ENCODE measurements around the gene HOXA5.

The HOXA5 gene

DNA sequence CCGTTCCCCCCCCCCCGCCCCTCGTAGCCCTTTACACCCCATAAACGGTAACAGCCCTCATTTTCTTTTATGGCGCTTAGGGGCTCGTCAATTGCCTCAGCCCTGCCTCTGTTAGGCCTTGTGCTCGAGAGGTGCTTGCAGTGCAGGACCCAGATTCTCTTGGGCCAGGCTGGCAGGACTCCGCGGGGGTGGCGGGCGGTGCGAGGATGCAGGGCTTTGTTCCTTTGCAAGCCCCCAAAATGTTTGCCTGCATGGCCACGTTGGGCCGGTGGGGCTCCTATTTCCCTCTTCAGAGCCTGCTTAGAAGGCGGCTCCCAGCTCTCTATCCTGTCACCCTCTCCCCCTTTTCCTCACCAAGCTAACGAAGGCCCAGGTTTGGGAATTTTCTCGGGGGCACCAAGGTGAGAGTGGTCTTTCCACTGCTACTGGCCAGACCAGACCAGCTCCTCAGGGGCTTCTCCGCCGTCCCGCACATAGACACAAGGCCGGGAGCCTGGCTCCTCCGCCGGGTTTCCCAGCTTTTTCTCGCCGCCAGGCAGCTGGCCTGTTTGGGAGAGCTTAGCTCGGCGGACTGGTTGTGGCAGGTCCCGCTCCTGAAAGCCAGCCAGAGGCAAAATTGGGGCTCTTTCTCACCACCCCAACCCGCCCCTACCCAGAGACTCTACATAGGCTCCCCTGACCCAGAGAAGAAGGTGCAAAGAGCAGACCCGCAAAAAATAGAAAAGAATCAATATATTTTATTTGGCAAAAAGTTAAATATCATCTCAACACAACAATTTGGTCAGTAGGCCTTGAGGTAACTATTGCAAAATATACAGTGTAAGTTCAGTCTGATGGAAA is 18.5 kb upstream of the HOXA5 start:
- Histone ChIP-seq H3K4me3 (ENCODE audit: low read length in 2 of 2) (no peak overlapping the region), H3K9me3 (ENCODE audit: control insufficient read depth in 2 of 2, low read length in 2 of 2) (no peaks in the 10 kb centered on the region), H3K9ac (ENCODE audit: low read length in 2 of 2) (no peak overlapping the region), H3K27me3 (ENCODE audit: control insufficient read depth in 1 of 2, insufficient read depth in 2 of 2, low read length in 2 of 2) (peaks cover 83 to 97% of the 10 kb centered on the region in 2 donors), H3K36me3 (ENCODE audit: control insufficient read depth in 2 of 2, insufficient read depth in 2 of 2, low read length in 2 of 2) (no peaks in the 10 kb centered on the region), H3K4me1 (ENCODE audit: control insufficient read depth, insufficient read depth, low read length) (peaks cover 34% of the 10 kb centered on the region), H3K27ac (ENCODE audit: low read length) (no peak overlapping the region)

DNA sequence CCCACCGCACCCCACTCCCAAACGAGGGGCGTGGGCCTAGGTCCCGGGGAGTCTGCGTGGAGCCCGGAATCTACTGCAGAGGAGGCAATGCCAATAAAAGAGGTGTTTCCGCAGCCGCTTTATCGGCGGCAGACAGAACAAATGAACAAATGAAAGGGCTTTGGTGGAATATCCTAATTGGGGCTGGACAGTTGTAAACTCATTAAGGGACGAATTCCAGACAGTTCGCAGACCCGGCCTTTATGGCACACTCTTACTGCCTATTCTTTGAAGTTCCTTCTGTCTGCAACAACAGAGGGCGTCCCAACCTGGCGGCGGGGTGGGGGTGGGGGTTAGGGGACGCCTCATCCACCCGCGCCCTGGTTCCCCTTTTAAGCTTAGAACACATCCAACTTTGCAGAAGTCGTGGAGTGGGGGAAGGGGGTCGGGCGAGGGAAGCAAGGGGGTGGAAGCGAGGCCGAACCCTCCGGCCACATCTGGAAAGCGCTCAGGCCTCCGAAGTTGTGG is 17.8 kb upstream of the HOXA5 start:
- no peaks in the 10 kb centered on the region for H3K36me3 ChIP-seq (ENCODE audit: control insufficient read depth in 2 of 2, insufficient read depth in 2 of 2, low read length in 2 of 2)
- H3K4me3 ChIP-seq (ENCODE audit: low read length in 2 of 2) = peak overlapping the region; percentile 52 to 76
- H3K27ac ChIP-seq (ENCODE audit: low read length) = no peak overlapping the region
- H3K27me3 ChIP-seq (ENCODE audit: control insufficient read depth in 1 of 2, insufficient read depth in 2 of 2, low read length in 2 of 2) = peaks cover 81 to 96% of the 10 kb centered on the region in 2 donors
- H3K9ac ChIP-seq (ENCODE audit: low read length in 2 of 2) = peak overlapping the region in 1 of 2 donors; percentile 4
- no peaks in the 10 kb centered on the region for H3K9me3 ChIP-seq (ENCODE audit: control insufficient read depth in 2 of 2, low read length in 2 of 2)
- peaks cover 32% of the 10 kb centered on the region for H3K4me1 ChIP-seq (ENCODE audit: control insufficient read depth, insufficient read depth, low read length)

DNA sequence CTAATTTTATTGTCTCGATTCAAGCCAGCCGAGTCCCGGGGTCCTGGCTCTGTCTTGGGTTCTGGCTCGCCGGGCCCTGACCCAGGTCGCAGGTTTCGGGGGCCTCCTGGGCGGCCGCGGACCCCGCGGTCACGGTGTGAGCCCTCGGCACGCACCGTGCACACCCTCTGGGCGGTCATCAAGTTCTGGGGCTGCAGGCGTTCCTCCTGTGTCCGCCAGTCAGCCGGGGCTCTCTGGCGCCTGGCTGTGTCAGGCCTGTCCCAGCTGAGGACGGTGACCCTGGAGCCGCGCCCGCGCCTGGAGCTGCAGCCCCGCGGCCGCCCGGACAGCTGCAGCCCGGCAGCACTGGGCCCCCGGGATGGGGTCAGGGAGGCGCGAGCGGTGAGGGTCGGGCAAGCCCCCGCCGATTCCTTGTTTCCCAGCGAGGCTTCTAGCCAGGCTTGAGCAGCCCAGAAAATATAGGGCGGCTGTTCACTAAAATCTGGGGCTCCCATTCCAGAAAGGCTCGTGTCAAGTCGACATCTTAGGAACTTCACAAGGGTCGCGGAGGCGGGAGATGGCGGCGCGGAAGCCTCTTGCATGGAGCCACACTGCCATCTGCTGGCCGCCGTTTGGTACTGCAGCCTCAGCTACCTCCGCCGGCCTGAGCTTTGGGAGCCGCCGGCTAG is 17.2 kb upstream of the HOXA5 start:
- Histone ChIP-seq H3K9me3 (ENCODE audit: control insufficient read depth in 2 of 2, low read length in 2 of 2) (no peaks in the 10 kb centered on the region), H3K27me3 (ENCODE audit: control insufficient read depth in 1 of 2, insufficient read depth in 2 of 2, low read length in 2 of 2) (peaks cover 79 to 96% of the 10 kb centered on the region in 2 donors), H3K4me3 (ENCODE audit: low read length in 2 of 2) (peak overlapping the region; percentile 52 to 76), H3K27ac (ENCODE audit: low read length) (no peak overlapping the region), H3K4me1 (ENCODE audit: control insufficient read depth, insufficient read depth, low read length) (peaks cover 36% of the 10 kb centered on the region), H3K36me3 (ENCODE audit: control insufficient read depth in 2 of 2, insufficient read depth in 2 of 2, low read length in 2 of 2) (no peaks in the 10 kb centered on the region), H3K9ac (ENCODE audit: low read length in 2 of 2) (peak overlapping the region in 1 of 2 donors; percentile 4)

DNA sequence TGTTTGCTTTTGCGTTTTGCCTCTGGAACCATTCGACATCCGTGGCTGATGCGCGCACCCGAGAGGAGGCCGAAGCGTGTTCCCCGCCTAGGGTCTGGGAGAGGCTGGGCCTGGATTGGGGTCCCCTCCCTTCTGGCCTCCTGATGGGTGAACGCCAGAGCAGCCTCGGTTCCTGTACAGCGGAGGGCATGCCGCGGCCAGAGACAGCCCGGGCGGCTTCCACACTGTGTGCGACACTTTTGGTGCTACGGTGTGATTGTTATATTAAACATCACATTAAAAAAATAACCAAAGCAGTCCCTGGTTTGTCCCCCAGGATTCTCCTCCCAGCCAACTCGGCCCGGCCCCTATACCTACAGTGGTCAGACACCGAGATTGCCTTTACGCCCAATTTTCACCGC is 16.7 kb upstream of the HOXA5 start:
- peaks cover 79 to 96% of the 10 kb centered on the region in 2 donors for H3K27me3 ChIP-seq (ENCODE audit: control insufficient read depth in 1 of 2, insufficient read depth in 2 of 2, low read length in 2 of 2)
- H3K4me1 ChIP-seq (ENCODE audit: control insufficient read depth, insufficient read depth, low read length) = peaks cover 40% of the 10 kb centered on the region
- H3K9ac ChIP-seq (ENCODE audit: low read length in 2 of 2) = no peak overlapping the region
- no peaks in the 10 kb centered on the region for H3K36me3 ChIP-seq (ENCODE audit: control insufficient read depth in 2 of 2, insufficient read depth in 2 of 2, low read length in 2 of 2)
- no peaks in the 10 kb centered on the region for H3K9me3 ChIP-seq (ENCODE audit: control insufficient read depth in 2 of 2, low read length in 2 of 2)
- H3K4me3 ChIP-seq (ENCODE audit: low read length in 2 of 2) = peak overlapping the region; percentile 52 to 76
- H3K27ac ChIP-seq (ENCODE audit: low read length) = no peak overlapping the region

DNA sequence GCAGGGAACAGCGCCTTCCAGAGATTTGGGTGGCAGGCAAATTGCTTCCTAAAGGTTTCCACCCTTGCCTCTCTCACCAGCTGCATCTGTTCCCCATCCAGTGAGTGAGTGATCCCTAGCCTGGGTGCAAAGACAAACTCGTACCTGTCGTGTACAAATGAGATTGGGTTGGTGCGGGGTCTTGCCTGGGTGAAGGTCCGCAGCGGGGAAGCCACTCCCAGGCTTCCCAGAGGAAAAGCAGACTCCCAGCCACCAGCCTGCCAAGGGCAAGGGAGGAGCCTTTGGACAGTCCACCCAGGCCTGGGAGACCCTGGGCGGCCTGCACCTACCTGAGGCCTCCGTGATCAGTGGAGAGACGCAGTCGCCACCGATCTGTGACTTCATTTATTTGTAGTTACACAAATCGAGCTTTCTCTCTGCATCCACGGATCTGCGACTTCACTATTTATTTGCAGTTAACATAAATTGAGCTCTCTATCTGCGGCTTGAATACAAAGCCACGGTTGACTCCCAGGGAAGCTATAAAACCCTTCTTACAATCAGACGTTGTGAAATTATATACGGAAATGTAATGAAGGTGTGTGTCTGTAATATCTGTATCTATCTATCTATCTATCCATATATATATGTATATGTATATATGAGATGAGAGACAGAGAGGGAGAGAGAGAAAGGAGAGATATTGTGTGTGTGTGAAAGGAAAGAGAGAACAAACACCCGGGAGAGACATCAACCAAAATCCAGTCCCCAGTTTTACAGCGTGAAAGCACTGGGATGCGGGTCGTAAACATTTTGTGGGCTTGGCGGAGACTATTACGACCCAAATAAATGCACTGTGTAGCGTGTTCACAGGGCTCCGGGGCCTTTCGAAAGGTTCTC is 16.0 kb upstream of the HOXA5 start:
- no peaks in the 10 kb centered on the region for H3K9me3 ChIP-seq (ENCODE audit: control insufficient read depth in 2 of 2, low read length in 2 of 2)
- H3K9ac ChIP-seq (ENCODE audit: low read length in 2 of 2) = no peak overlapping the region
- H3K27me3 ChIP-seq (ENCODE audit: control insufficient read depth in 1 of 2, insufficient read depth in 2 of 2, low read length in 2 of 2) = peaks cover 79 to 96% of the 10 kb centered on the region in 2 donors
- H3K4me3 ChIP-seq (ENCODE audit: low read length in 2 of 2) = no peak overlapping the region
- no peaks in the 10 kb centered on the region for H3K36me3 ChIP-seq (ENCODE audit: control insufficient read depth in 2 of 2, insufficient read depth in 2 of 2, low read length in 2 of 2)
- no peak overlapping the region for H3K27ac ChIP-seq (ENCODE audit: low read length)
- peaks cover 44% of the 10 kb centered on the region for H3K4me1 ChIP-seq (ENCODE audit: control insufficient read depth, insufficient read depth, low read length)

DNA sequence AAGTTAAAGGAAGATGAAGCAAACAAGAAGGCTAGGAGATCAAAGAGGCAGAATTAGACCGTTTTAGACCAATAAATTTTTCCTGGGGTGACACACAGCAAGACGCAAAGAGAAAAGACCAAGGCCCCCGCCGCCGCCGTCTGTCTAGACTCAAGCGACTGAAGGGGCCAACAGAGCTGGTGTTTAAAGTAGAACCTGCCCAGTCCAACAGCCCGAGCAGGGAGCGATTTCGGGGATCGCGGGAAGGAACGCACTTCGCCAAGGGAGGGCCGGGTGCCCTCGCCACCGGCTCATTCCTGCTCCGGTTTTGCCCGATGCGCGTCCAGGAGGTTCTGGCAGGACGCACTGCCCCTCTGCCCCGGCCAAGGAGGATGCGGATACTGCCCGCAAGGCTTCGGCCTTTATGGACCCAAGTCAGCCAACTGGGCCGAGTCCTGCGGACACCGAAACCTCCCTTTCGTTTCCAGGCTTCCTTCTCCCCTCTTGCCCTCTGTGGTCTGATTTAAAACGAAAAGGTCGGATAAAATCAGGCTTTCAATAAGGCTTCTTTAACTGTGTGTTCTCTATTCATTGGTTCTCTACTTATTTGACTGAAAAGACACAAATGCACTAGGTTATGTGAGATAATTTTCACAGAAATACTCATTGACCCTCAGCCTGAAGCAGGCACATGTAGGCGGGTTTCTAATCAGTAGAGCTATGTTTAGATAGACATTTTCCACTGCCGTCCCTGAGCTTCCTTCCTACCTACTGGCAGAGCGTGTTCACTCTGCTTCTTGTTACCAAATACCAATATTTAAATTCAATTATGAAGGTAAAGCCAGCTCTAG is 15.2 kb upstream of the HOXA5 start:
- no peak overlapping the region for H3K27ac ChIP-seq (ENCODE audit: low read length)
- H3K4me1 ChIP-seq (ENCODE audit: control insufficient read depth, insufficient read depth, low read length) = peaks cover 42% of the 10 kb centered on the region
- no peaks in the 10 kb centered on the region for H3K36me3 ChIP-seq (ENCODE audit: control insufficient read depth in 2 of 2, insufficient read depth in 2 of 2, low read length in 2 of 2)
- H3K27me3 ChIP-seq (ENCODE audit: control insufficient read depth in 1 of 2, insufficient read depth in 2 of 2, low read length in 2 of 2) = peaks cover 79 to 96% of the 10 kb centered on the region in 2 donors
- no peaks in the 10 kb centered on the region for H3K9me3 ChIP-seq (ENCODE audit: control insufficient read depth in 2 of 2, low read length in 2 of 2)
- H3K4me3 ChIP-seq (ENCODE audit: low read length in 2 of 2) = no peak overlapping the region
- no peak overlapping the region for H3K9ac ChIP-seq (ENCODE audit: low read length in 2 of 2)

DNA sequence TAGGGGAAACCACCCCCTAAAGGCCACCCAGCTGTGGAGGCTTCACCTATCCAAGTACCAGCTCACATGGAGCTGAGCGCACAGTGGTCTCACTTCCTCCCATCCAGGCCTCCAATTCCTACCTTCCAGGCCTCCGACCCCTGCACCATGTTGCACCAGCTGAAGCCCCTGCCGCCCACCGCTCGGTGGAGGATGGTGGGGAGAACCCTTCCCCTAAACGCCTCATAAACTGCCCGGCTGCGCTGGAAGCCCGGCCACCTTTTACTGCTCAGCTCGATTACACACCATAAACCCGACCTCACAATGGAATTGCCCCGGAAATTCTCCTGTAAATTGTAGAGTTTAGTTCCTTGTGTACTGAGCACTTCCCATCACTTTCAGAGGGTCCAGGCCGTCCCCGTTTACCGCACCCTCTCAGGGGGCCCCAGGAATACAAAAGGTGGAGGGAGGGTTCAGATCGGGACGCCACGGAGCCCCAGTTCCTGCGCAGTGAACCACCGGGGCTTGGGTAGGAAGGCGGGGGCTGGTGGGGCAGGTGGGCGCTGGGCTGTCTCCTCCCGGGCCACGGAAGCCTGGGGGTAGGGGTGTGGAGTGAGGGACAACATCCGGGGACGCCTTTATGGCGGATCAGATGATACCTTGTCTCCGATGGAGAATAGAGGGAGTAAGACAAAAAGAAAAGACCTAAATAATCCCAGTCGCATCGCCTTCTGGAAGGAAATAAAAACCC is 14.4 kb upstream of the HOXA5 start:
- Histone ChIP-seq H3K4me3 (ENCODE audit: low read length in 2 of 2) (no peak overlapping the region), H3K27me3 (ENCODE audit: control insufficient read depth in 1 of 2, insufficient read depth in 2 of 2, low read length in 2 of 2) (peaks cover 81 to 96% of the 10 kb centered on the region in 2 donors), H3K4me1 (ENCODE audit: control insufficient read depth, insufficient read depth, low read length) (peaks cover 42% of the 10 kb centered on the region), H3K27ac (ENCODE audit: low read length) (no peak overlapping the region), H3K9ac (ENCODE audit: low read length in 2 of 2) (no peak overlapping the region), H3K9me3 (ENCODE audit: control insufficient read depth in 2 of 2, low read length in 2 of 2) (no peaks in the 10 kb centered on the region), H3K36me3 (ENCODE audit: control insufficient read depth in 2 of 2, insufficient read depth in 2 of 2, low read length in 2 of 2) (no peaks in the 10 kb centered on the region)

DNA sequence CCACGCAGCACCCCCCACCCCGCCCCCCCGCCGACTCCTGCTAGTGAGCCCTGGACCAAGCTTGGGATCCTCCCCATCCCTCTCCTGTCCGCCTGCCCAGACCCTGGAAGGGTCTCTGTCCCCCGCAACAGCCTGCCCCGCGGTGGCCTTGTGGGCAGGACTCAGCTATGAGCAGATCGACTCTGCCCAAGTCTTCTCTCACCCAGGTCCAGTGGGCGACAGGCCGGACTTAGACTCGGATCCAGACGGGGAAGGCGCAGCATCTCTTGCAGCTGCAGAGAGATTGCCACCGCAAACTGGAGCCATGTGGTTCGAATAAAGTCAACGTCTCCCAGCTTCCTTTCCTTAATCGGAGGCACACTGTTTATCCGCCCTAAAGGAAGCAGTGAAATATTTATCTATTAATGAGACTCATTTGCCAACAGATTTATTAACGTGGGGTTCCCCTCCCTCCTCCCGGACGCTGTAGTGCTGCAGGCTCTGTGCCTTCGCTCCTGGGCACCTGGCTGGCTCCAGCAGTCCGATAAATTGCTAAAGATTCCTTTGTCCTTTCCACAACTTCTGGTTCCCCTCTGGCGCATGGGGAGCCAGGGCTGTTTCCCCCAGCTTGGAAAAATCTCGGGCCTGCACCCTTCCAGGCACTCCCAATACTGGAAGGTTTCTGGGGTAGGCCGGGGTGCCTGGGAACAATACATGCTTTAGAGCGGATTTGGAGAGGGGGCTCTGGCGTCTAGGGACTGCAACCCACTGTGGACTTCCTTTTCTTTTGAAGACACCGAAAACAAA is 13.6 kb upstream of the HOXA5 start:
- peaks cover 44% of the 10 kb centered on the region for H3K4me1 ChIP-seq (ENCODE audit: control insufficient read depth, insufficient read depth, low read length)
- no peak overlapping the region for H3K27ac ChIP-seq (ENCODE audit: low read length)
- no peaks in the 10 kb centered on the region for H3K36me3 ChIP-seq (ENCODE audit: control insufficient read depth in 2 of 2, insufficient read depth in 2 of 2, low read length in 2 of 2)
- no peaks in the 10 kb centered on the region for H3K9me3 ChIP-seq (ENCODE audit: control insufficient read depth in 2 of 2, low read length in 2 of 2)
- no peak overlapping the region for H3K4me3 ChIP-seq (ENCODE audit: low read length in 2 of 2)
- H3K27me3 ChIP-seq (ENCODE audit: control insufficient read depth in 1 of 2, insufficient read depth in 2 of 2, low read length in 2 of 2) = peaks cover 86 to 96% of the 10 kb centered on the region in 2 donors
- H3K9ac ChIP-seq (ENCODE audit: low read length in 2 of 2) = no peak overlapping the region

DNA sequence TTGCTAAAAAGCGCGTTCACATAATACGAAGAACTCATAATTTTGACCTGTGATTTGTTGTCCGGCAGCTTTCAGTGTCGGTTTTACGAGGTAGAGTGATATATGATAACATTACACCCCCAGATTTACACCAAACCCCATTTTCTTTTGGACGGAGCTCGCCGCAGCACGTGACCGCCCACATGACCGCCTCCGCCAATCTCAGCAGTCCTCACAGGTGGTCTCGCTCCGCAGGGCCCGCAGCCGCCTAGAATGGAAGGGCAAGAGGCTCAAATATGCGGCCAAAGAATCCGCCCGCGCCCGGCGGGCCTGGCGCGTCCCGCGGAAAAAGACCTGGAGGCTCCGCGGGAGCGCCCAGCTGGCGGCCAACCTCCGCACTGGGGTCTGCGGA is 13.0 kb upstream of the HOXA5 start, which contains the start of gene HOXA7:
Gene HOXA7 (minus strand): TSS at position 168 of the 391 bp plus-strand sequence. CDS start 130 bp downstream, at position 38.
- Histone ChIP-seq H3K27me3 (ENCODE audit: control insufficient read depth in 1 of 2, insufficient read depth in 2 of 2, low read length in 2 of 2) (peaks cover 87 to 97% of the 10 kb centered on the region in 2 donors), H3K36me3 (ENCODE audit: control insufficient read depth in 2 of 2, insufficient read depth in 2 of 2, low read length in 2 of 2) (no peaks in the 10 kb centered on the region), H3K27ac (ENCODE audit: low read length) (no peak within 1 kb of the TSS), H3K4me1 (ENCODE audit: control insufficient read depth, insufficient read depth, low read length) (peaks cover 42% of the 10 kb centered on the region), H3K9ac (ENCODE audit: low read length in 2 of 2) (no peak within 1 kb of the TSS), H3K9me3 (ENCODE audit: control insufficient read depth in 2 of 2, low read length in 2 of 2) (no peaks in the 10 kb centered on the region), H3K4me3 (ENCODE audit: low read length in 2 of 2) (peak within 1 kb of the TSS; percentile 8 to 47)

Data from stomach smooth muscle (tissue), 2 donors.